Measurements from ENCODE around the gene SPIN4. TPM values are rescaled to one million over a fixed set of nuclear protein-coding genes. Genes with fewer than 3 reads are reported as not detected.

SPIN4 gene
- total and polyA plus RNA-seq, 2 of the 8 experiments (the other 6 are each of a cell fraction or from before 2014, with no cell fraction given) = 8.0 to 11.8 TPM

- no peak overlapping the region for H3K14ac ChIP-seq (ENCODE audit: insufficient read length)
- no peaks in the 10 kb centered on the region for H3K9me3 ChIP-seq (ENCODE audit: insufficient read depth in 2 of 2, low read depth in 1 of 2, low read length in 1 of 2)
- no peak overlapping the region for H3K18ac ChIP-seq (ENCODE audit: extremely low read depth, low read length)
- no peaks in the 10 kb centered on the region for H3K79me2 ChIP-seq (ENCODE audit: control insufficient read depth in 1 of 2, insufficient read depth in 2 of 2, low read length in 2 of 2)
- no peak overlapping the region for H3K4me2 ChIP-seq (ENCODE audit: insufficient read depth in 1 of 2, low read depth in 2 of 2, low read length in 2 of 2)
- no peak for FAIRE-seq
- H2BK5ac ChIP-seq (ENCODE audit: low read depth, low read length) = no peak overlapping the region
- H2BK12ac ChIP-seq (ENCODE audit: low read depth, low read length) = no peak overlapping the region
- no peak overlapping the region for H4K8ac ChIP-seq (ENCODE audit: extremely low read depth, insufficient read depth, low read length)
- no peaks in the 10 kb centered on the region for H3K4me1 ChIP-seq (replicated peaks in 1 of 4; ENCODE audit: control insufficient read depth in 3 of 4, insufficient read depth in 4 of 4, low read length in 3 of 4)
- no peak for TF ChIP-seq MAX (IDR thresholded peaks at IDR 0.05)
- no peak for TF ChIP-seq KDM5A (IDR thresholded peaks at IDR 0.05; ENCODE audit: low read length)
- TF ChIP-seq MAFK (IDR thresholded peaks at IDR 0.05; ENCODE audit: low read depth, low read length) = no peak
- no peak for TF ChIP-seq CREB1 (IDR thresholded peaks at IDR 0.05)
- no peak for TF ChIP-seq GABPA (IDR thresholded peaks at IDR 0.05; ENCODE audit: borderline replicate concordance, insufficient read depth, low read length)
- TF ChIP-seq SUZ12 (IDR thresholded peaks at IDR 0.05; ENCODE audit: low read length) = no peak
- no peak for TF ChIP-seq EGR1 (IDR thresholded peaks at IDR 0.05; ENCODE audit: borderline replicate concordance, low read depth, low read length)
- no peak for TF ChIP-seq NRF1 (IDR thresholded peaks at IDR 0.05; ENCODE audit: low read depth, low read length)
- TF ChIP-seq, protein P1, sequence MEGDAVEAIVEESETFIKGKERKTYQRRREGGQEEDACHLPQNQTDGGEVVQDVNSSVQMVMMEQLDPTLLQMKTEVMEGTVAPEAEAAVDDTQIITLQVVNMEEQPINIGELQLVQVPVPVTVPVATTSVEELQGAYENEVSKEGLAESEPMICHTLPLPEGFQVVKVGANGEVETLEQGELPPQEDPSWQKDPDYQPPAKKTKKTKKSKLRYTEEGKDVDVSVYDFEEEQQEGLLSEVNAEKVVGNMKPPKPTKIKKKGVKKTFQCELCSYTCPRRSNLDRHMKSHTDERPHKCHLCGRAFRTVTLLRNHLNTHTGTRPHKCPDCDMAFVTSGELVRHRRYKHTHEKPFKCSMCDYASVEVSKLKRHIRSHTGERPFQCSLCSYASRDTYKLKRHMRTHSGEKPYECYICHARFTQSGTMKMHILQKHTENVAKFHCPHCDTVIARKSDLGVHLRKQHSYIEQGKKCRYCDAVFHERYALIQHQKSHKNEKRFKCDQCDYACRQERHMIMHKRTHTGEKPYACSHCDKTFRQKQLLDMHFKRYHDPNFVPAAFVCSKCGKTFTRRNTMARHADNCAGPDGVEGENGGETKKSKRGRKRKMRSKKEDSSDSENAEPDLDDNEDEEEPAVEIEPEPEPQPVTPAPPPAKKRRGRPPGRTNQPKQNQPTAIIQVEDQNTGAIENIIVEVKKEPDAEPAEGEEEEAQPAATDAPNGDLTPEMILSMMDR (IDR thresholded peaks at IDR 0.05; ENCODE audit: control extremely low read depth in 1 of 3, insufficient read depth in 1 of 3, low read depth in 1 of 3, low read length in 3 of 3) = no peak
- TF ChIP-seq, protein P2, sequence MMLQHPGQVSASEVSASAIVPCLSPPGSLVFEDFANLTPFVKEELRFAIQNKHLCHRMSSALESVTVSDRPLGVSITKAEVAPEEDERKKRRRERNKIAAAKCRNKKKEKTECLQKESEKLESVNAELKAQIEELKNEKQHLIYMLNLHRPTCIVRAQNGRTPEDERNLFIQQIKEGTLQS (IDR thresholded peaks at IDR 0.05; ENCODE audit: insufficient read depth, low read depth, low read length) = no peak
- TF ChIP-seq TCF12 (IDR thresholded peaks at IDR 0.05; ENCODE audit: low read depth, low read length) = no peak
- ChIA-PET POLR2A (ENCODE audit: partially characterized antibody) (no interaction called here), CTCF (ENCODE audit: partially characterized antibody) (no interaction called here)
- H3K23me2 ChIP-seq (ENCODE audit: low read depth, low read length) = no peaks in the 10 kb centered on the region
- H2BK20ac ChIP-seq (ENCODE audit: low read length) = no peak overlapping the region
- H3K56ac ChIP-seq (replicated peaks; ENCODE audit: insufficient read length, low read depth, low read length) = no peak overlapping the region
- no peaks in the 10 kb centered on the region for H4K20me1 ChIP-seq (replicated peaks in 1 of 2; ENCODE audit: control insufficient read depth in 1 of 2, insufficient read depth in 2 of 2, low read length in 2 of 2)
- no peak overlapping the region for H4K91ac ChIP-seq (replicated peaks; ENCODE audit: insufficient read length, low read length)
- no peak overlapping the region for H3K27ac ChIP-seq (ENCODE audit: low read depth, low read length)
- H3K9ac ChIP-seq (replicated peaks in 1 of 4; ENCODE audit: extremely low read depth in 1 of 4, low read depth in 3 of 4, low read length in 3 of 4) = no peak overlapping the region
- H2AK5ac ChIP-seq (ENCODE audit: low read depth, low read length) = no peak overlapping the region
- no peak overlapping the region for H3K4ac ChIP-seq (replicated peaks; ENCODE audit: insufficient read length, low read depth, low read length)
- no peak overlapping the region for H3K4me3 ChIP-seq (ENCODE audit: extremely low read depth in 1 of 4, insufficient read depth in 2 of 4, low read depth in 3 of 4, low read length in 4 of 4)
- no peaks in the 10 kb centered on the region for H3K36me3 ChIP-seq (ENCODE audit: control insufficient read depth in 2 of 4, insufficient read depth in 4 of 4, low read length in 3 of 4)
- no peak overlapping the region for H2BK120ac ChIP-seq (replicated peaks; ENCODE audit: low read depth, low read length)
- H2BK15ac ChIP-seq (ENCODE audit: low read length) = no peak overlapping the region
- H3K79me1 ChIP-seq (ENCODE audit: low read depth, low read length) = no peaks in the 10 kb centered on the region
- H4K5ac ChIP-seq (ENCODE audit: insufficient read length, low read depth, low read length) = no peak overlapping the region
- DNase-seq (ENCODE audit: low read depth in 1 of 2, low spot score in 2 of 2) = no peak
- 98% methylated on average over 11 of the region's 13 CpGs; no CpG with 5 or more reads in 1 of the 2 experiments for WGBS, 2 experiments (ENCODE audit: extremely low coverage in 1 of 2, insufficient coverage in 1 of 2, insufficient read length in 1 of 2, insufficient replicate concordance in 2 of 2, low coverage in 1 of 2, low lambda C conversion rate in 2 of 2, missing lambda C conversion rate in 1 of 2)
- no peaks in the 10 kb centered on the region for H3K27me3 ChIP-seq (replicated peaks in 1 of 4; ENCODE audit: control insufficient read depth in 3 of 4, extremely low read depth in 1 of 4, insufficient read depth in 3 of 4, low read length in 3 of 4)
- no peak overlapping the region for H3K23ac ChIP-seq (ENCODE audit: insufficient read length)
- no peak overlapping the region for H2AFZ ChIP-seq (ENCODE audit: low read length)
Measured at GRCh38 chrX:63299596-63299995, 51.5 kb downstream of the SPIN4 start.

Measured in H1 (cell line).